H1 (cell line): Measurements from ENCODE around the gene NAA50. TPM values are rescaled to one million over a fixed set of nuclear protein-coding genes. Genes with fewer than 3 reads are reported as not detected.
A peak's percentile ranks its signal among the peaks of the same experiment; 100 is the strongest.

Experiments used
- CTCF ChIA-PET: fragments of 300-600 bp; sonication (Branson Sonifier 250); formaldehyde crosslinking; loops from one replicate; lab custom pipeline; 2021; ENCODE audit not compliant: partially characterized antibody; lab: Charles Lee
- POLR2A ChIA-PET: fragments of 300-600 bp; sonication (Branson Sonifier 250); formaldehyde crosslinking; loops from one replicate; lab custom pipeline; 2021; ENCODE audit warnings: inconsistent platforms; ENCODE audit not compliant: partially characterized antibody; lab: Charles Lee
- DNase-seq, 2 experiments: peaks; one replicate each; pipeline versions ENCODE4 v3.0.0 to v3.0.0-alpha.2; 2010 to 2022; ENCODE audit warnings: low spot score in 2 of 2, low read depth in 1 of 2, mixed read lengths in 1 of 2
- FAIRE-seq: peaks from 2 replicates; lab custom pipeline; 2011; peaks lifted over from hg19 to GRCh38; lab: Jason Lieb, UNC
- H2AFZ ChIP-seq: 2 replicates; pipeline ENCODE4 v1.8.1; 2012; ENCODE audit warnings: low read length, inconsistent platforms
- H2AK5ac ChIP-seq: 2 replicates; pipeline ENCODE4 v1.6.1; 2013; ENCODE audit warnings: low read depth, low read length
- H2BK120ac ChIP-seq: replicated peaks from 2 replicates; pipeline ENCODE3; 2013; ENCODE audit warnings: low read depth, low read length, inconsistent platforms
- H2BK12ac ChIP-seq: 2 replicates; pipeline ENCODE4 v1.6.1; 2013; ENCODE audit warnings: low read depth, low read length
- H2BK15ac ChIP-seq: 2 replicates; pipeline ENCODE4 v1.6.1; 2013; ENCODE audit warnings: low read length
- H2BK20ac ChIP-seq: 2 replicates; pipeline ENCODE4 v1.6.1; 2013; ENCODE audit warnings: low read length
- H2BK5ac ChIP-seq: 2 replicates; pipeline ENCODE4 v1.6.1; 2013; ENCODE audit warnings: low read depth, low read length
- H3K14ac ChIP-seq: 2 replicates; pipeline ENCODE4 v1.6.1; 2013; ENCODE audit warnings: inconsistent platforms; ENCODE audit not compliant: insufficient read length
- H3K18ac ChIP-seq: 2 replicates; pipeline ENCODE4 v1.6.1; 2013; ENCODE audit warnings: low read length; ENCODE audit errors: extremely low read depth
- H3K23ac ChIP-seq: 2 replicates; pipeline ENCODE4 v1.6.1; 2013; ENCODE audit warnings: inconsistent platforms; ENCODE audit not compliant: insufficient read length
- H3K23me2 ChIP-seq: 2 replicates; pipeline ENCODE4 v1.6.1; 2013; ENCODE audit warnings: low read depth, low read length
- H3K27ac ChIP-seq: 2 replicates; pipeline ENCODE4 v1.6.1; 2011; ENCODE audit warnings: low read depth, low read length, inconsistent platforms
- H3K27me3 ChIP-seq, 4 experiments: replicated peaks in 1 of 4; 1 replicate in 1 of 4; 2 replicates in 3 of 4; pipeline versions ENCODE4 v1.6.1 to v1.8.1; 2011 to 2013; ENCODE audit warnings: low read length in 3 of 4, mild to moderate bottlenecking in 3 of 4, inconsistent platforms in 2 of 4, mixed read lengths in 2 of 4, moderate library complexity in 1 of 4; ENCODE audit not compliant: control insufficient read depth in 3 of 4, insufficient read depth in 3 of 4; ENCODE audit errors: extremely low read depth in 1 of 4
- H3K36me3 ChIP-seq, 4 experiments: 2 replicates each; pipeline versions ENCODE4 v1.6.1 to v1.8.1; 2011 to 2013; ENCODE audit warnings: mild to moderate bottlenecking in 4 of 4, low read length in 3 of 4, moderate library complexity in 2 of 4, control low read depth in 1 of 4, inconsistent platforms in 1 of 4; ENCODE audit not compliant: insufficient read depth in 4 of 4, control insufficient read depth in 2 of 4
- H3K4ac ChIP-seq: replicated peaks from 2 replicates; pipeline ENCODE3; 2013; ENCODE audit warnings: low read length, low read depth, mixed read lengths, inconsistent platforms; ENCODE audit not compliant: insufficient read length
- H3K4me1 ChIP-seq, 4 experiments: replicated peaks in 1 of 4; 1 replicate in 1 of 4; 2 replicates in 3 of 4; pipeline versions ENCODE4 v1.6.1 to v1.8.1; 2011 to 2013; ENCODE audit warnings: low read length in 3 of 4, inconsistent platforms in 2 of 4, mixed read lengths in 1 of 4; ENCODE audit not compliant: insufficient read depth in 4 of 4, control insufficient read depth in 3 of 4
- H3K4me2 ChIP-seq, 2 experiments: 2 replicates each; pipeline versions ENCODE4 v1.6.1 to v1.8.1; 2011 to 2013; ENCODE audit warnings: low read depth in 2 of 2, low read length in 2 of 2, control low read depth in 1 of 2, inconsistent platforms in 1 of 2, mild to moderate bottlenecking in 1 of 2; ENCODE audit not compliant: insufficient read depth in 1 of 2
- H3K4me3 ChIP-seq, 4 experiments: fragments of 200-600, 300-600 bp in 1 of 4; sonication (generic), shearing (Covaris generic), sonication (Bioruptor Twin) in 1 of 4; 2 replicates each; pipeline versions ENCODE4 v1.5.1 to v1.8.1; 2011 to 2016; ENCODE audit warnings: low read length in 4 of 4, low read depth in 3 of 4, control low read depth in 2 of 4, inconsistent platforms in 2 of 4, mild to moderate bottlenecking in 2 of 4, mixed read lengths in 1 of 4, moderate library complexity in 1 of 4; ENCODE audit not compliant: insufficient read depth in 2 of 4; ENCODE audit errors: extremely low read depth in 1 of 4
- H3K56ac ChIP-seq: replicated peaks from 2 replicates; pipeline ENCODE3; 2013; ENCODE audit warnings: low read depth, mild to moderate bottlenecking, mixed read lengths, low read length, inconsistent platforms; ENCODE audit not compliant: insufficient read length
- H3K79me1 ChIP-seq: 2 replicates; pipeline ENCODE4 v1.6.1; 2013; ENCODE audit warnings: low read depth, low read length, control low read depth
- H3K79me2 ChIP-seq, 2 experiments: 2 replicates each; pipeline versions ENCODE4 v1.6.1 to v1.8.1; 2012 to 2013; ENCODE audit warnings: low read length in 2 of 2, mild to moderate bottlenecking in 2 of 2, inconsistent platforms in 1 of 2; ENCODE audit not compliant: insufficient read depth in 2 of 2, control insufficient read depth in 1 of 2
- H3K9ac ChIP-seq, 4 experiments: replicated peaks in 1 of 4; 1 replicate in 1 of 4; 2 replicates in 3 of 4; pipeline versions ENCODE4 v1.6.1 to v1.8.1; 2011 to 2013; ENCODE audit warnings: low read depth in 3 of 4, low read length in 3 of 4, control low read depth in 2 of 4, mild to moderate bottlenecking in 2 of 4, moderate library complexity in 2 of 4, inconsistent platforms in 1 of 4; ENCODE audit errors: extremely low read depth in 1 of 4
- H3K9me3 ChIP-seq, 2 experiments: 2 replicates each; pipeline versions ENCODE4 v1.6.1 to v1.8.1; 2012 to 2013; ENCODE audit warnings: mild to moderate bottlenecking in 2 of 2, moderate library complexity in 2 of 2, control low read depth in 1 of 2, inconsistent platforms in 1 of 2, low read depth in 1 of 2, low read length in 1 of 2, mixed read lengths in 1 of 2; ENCODE audit not compliant: insufficient read depth in 2 of 2
- H4K20me1 ChIP-seq, 2 experiments: replicated peaks in 1 of 2; 2 replicates each; pipeline versions ENCODE3 to v1.8.1; 2011 to 2013; ENCODE audit warnings: inconsistent platforms in 2 of 2, low read length in 2 of 2, mild to moderate bottlenecking in 1 of 2; ENCODE audit not compliant: insufficient read depth in 2 of 2, control insufficient read depth in 1 of 2
- H4K5ac ChIP-seq: 2 replicates; pipeline ENCODE4 v1.6.1; 2013; ENCODE audit warnings: low read length, low read depth, mixed read lengths, inconsistent platforms; ENCODE audit not compliant: insufficient read length
- H4K8ac ChIP-seq: 2 replicates; pipeline ENCODE4 v1.8.0; 2013; ENCODE audit warnings: mild to moderate bottlenecking, moderate library complexity, low read length, inconsistent platforms; ENCODE audit not compliant: insufficient read depth; ENCODE audit errors: extremely low read depth
- H4K91ac ChIP-seq: replicated peaks from 2 replicates; pipeline ENCODE3; 2013; ENCODE audit warnings: low read length, mixed read lengths, inconsistent platforms; ENCODE audit not compliant: insufficient read length
- ASH2L ChIP-seq: fragments of 200-600, 300-600 bp; sonication (generic); IDR thresholded peaks from one replicate; pipeline ENCODE4 v1.7.1; 2017; ENCODE audit warnings: low read length
- BCL11A ChIP-seq, 2 experiments: IDR thresholded peaks; one replicate each; pipeline ENCODE4 v1.6.1; 2011; ENCODE audit warnings: low read depth in 2 of 2, low read length in 2 of 2, mild to moderate bottlenecking in 2 of 2
- CHD2 ChIP-seq: IDR thresholded peaks from 2 replicates; pipeline ENCODE4 v1.6.1; 2012; ENCODE audit warnings: low read length, improper control_type of control experiment
- EGR1 ChIP-seq: IDR thresholded peaks from 2 replicates; pipeline ENCODE4 v1.6.1; 2011; ENCODE audit warnings: low read depth, low read length, borderline replicate concordance
- EZH2 ChIP-seq: fragments of 200-600 bp; sonication (generic); IDR thresholded peaks from 2 replicates; pipeline ENCODE4 v1.7.1; 2012; ENCODE audit warnings: low read depth, mild to moderate bottlenecking, moderate library complexity, low read length, inconsistent platforms; ENCODE audit not compliant: severe bottlenecking
- GTF2F1 ChIP-seq: IDR thresholded peaks from 2 replicates; pipeline ENCODE4 v1.6.1; 2012; ENCODE audit warnings: low read depth, low read length, improper control_type of control experiment, borderline replicate concordance
- NRF1 ChIP-seq: IDR thresholded peaks from 2 replicates; pipeline ENCODE4 v1.6.1; 2011; ENCODE audit warnings: mild to moderate bottlenecking, low read depth, low read length, improper control_type of control experiment
- RAD21 ChIP-seq, 2 experiments: IDR thresholded peaks in 1 of 2; conservative IDR thresholded peaks in 1 of 2; 2 replicates each; pipeline ENCODE4 v1.6.1; 2011; ENCODE audit warnings: low read depth in 2 of 2, low read length in 2 of 2, improper control_type of control experiment in 1 of 2, inconsistent platforms in 1 of 2, mild to moderate bottlenecking in 1 of 2, moderate library complexity in 1 of 2
- RBBP5 ChIP-seq: IDR thresholded peaks from 2 replicates; pipeline ENCODE4 v1.7.1; 2012; ENCODE audit warnings: low read depth, mild to moderate bottlenecking, inconsistent platforms, low read length, moderate library complexity, borderline replicate concordance
- TEAD4 ChIP-seq: IDR thresholded peaks from 2 replicates; pipeline ENCODE4 v1.6.1; 2012; ENCODE audit warnings: low read depth, low read length, inconsistent platforms, mixed read lengths
- YY1 ChIP-seq: IDR thresholded peaks from 2 replicates; pipeline ENCODE4 v1.6.1; 2011; ENCODE audit warnings: low read depth, mild to moderate bottlenecking, low read length
- WGBS, 2 experiments: shearing (Covaris generic) in 1 of 2; methylation state at CpG; one replicate each; pipeline versions ENCODE4 v1.1.6 to v1.1.7; 2013 to 2015; ENCODE audit warnings: low lambda C conversion rate in 2 of 2, mixed read lengths in 2 of 2, inconsistent platforms in 1 of 2, low coverage in 1 of 2, missing lambda C conversion rate in 1 of 2; ENCODE audit not compliant: insufficient replicate concordance in 2 of 2, insufficient coverage in 1 of 2, insufficient read length in 1 of 2; ENCODE audit errors: extremely low coverage in 1 of 2, missing lambda C conversion rate in 1 of 2; 5-methylcytosine and 5-hydroxymethylcytosine counted together
- polyA plus RNA-seq, 7 experiments: library from polyadenylated mRNA; depleted of rRNA in 3 of 7; stranded (reverse) in 5 of 7; unstranded in 2 of 7; fragments of >200 nt in 5 of 7; fragments of 200-250 nt in 2 of 7; gene quantifications; 1 replicate in 5 of 7; 2 replicates in 1 of 7; 4 replicates in 1 of 7; pipeline versions ENCODE4 v1.2.1 to v1.2.3, GENCODE V29; 2011 to 2013; ENCODE audit warnings: missing spikeins in 2 of 7, mixed read lengths in 2 of 7
- total RNA-seq: library from RNA; stranded (reverse); fragmentation: NEBNext Ultra II Directional; extraction: Animal tissue kit (Norgen Biotek cat#: 25700); gene quantifications from 2 replicates; pipeline ENCODE4 v1.2.1, GENCODE V29; 2021

Gene NAA50
- total and polyA plus RNA-seq, 2 of the 8 experiments (the other 6 are each of a cell fraction or from before 2014, with no cell fraction given), result 46.6 to 231 TPM

DNA sequence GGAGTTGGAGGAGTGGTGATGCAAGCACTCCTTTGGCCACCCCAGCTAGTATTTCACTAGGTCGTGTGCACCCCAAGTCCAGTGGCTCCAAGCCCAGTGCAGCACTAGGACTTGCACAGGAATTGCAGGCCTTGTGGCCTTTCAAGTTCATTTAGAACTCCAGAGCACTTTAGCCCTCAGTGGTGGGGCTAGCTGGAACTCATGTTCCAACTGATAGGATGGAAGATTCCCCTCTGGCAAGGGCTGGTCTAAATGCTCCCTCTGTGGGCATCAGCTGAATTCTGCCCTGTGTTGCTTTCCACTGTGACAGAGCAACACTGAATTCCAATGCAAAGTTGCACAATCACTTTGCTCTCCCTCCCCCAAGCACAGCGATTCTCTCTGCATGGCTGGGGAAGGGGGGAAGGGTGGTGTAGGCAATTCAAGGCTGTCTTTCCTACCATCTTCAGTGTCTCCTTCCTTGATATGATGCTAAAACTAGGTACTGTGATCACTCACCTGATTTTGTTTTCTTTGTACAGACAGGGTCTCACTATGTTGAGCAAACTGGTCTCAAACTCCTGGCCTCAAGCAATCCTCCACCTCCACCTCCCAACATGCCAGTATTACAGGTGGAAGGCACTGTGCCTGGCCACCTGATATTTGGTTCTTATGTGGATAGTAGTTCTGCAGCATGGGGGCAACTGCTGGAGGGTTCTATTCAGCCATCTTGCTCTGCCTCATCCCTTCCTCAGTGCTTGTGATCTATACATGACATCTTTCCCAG is 59.9 kb downstream of the NAA50 start:
- H3K4me3 ChIP-seq, result no peak overlapping the region; a peak in 2 of 8 replicates
- H3K79me1 ChIP-seq, result 0 out of 2 replicates have a peak, but pooled peaks cover 2% of the 10 kb centered on the region
- H2BK15ac ChIP-seq, result peak overlapping the region; percentile 38; the same call in 1 of the 2 replicates
- ChIA-PET CTCF (interaction anchor here (0.6 to 1.3 kb wide), 5 partner anchors 13 to 870 kb away, joined by 3 to 6 read pairs (median 3); no protein-coding TSS in a partner anchor), POLR2A (interaction anchor here (1.0 to 1.3 kb wide), 2 partner anchors 9 to 12 kb away, joined by 3 to 6 read pairs; no protein-coding TSS in a partner anchor)
- peaks cover 0 to 2% of the 10 kb centered on the region in 2 experiments for H4K20me1 ChIP-seq
- no peak overlapping the region; the same call in 1 of the 2 replicates for H2AK5ac ChIP-seq
- no peaks in the 10 kb centered on the region; a peak in 1 of 4 replicates for H3K9me3 ChIP-seq
- H3K36me3 ChIP-seq, result no peaks in the 10 kb centered on the region
- no peak overlapping the region for H3K14ac ChIP-seq
- peaks cover 0 to 15% of the 10 kb centered on the region in 2 experiments; a peak in 2 of 4 replicates for H3K79me2 ChIP-seq
- DNase-seq (no peak), FAIRE-seq (peak; percentile 90)
- peak overlapping the region; percentile 59 for H3K4ac ChIP-seq
- H4K5ac ChIP-seq, result peak overlapping the region; percentile 6
- no peak overlapping the region for H2AFZ ChIP-seq
- peaks cover 0 to 9% (median 4%) of the 10 kb centered on the region in 4 experiments; a peak in 6 of 7 replicates for H3K4me1 ChIP-seq
- H3K23me2 ChIP-seq, result peaks cover 2% of the 10 kb centered on the region
- 0 out of 2 replicates have a peak overlapping the region, but pooled peaks have one; percentile 66 for H2BK20ac ChIP-seq
- H4K91ac ChIP-seq, result peak overlapping the region; percentile 49
- peak overlapping the region; percentile 18; the same call in 1 of the 2 replicates for H4K8ac ChIP-seq
- peak overlapping the region; percentile 45; the same call in 1 of the 2 replicates for H2BK12ac ChIP-seq
- no peak overlapping the region for H3K27ac ChIP-seq
- H3K18ac ChIP-seq, result peak overlapping the region; percentile 73; the same call in 1 of the 2 replicates
- WGBS, 2 experiments, result 84% methylated on average over 2 of the region's 2 CpGs; no CpG with 5 or more reads in 1 of the 2 experiments
- no peak overlapping the region for H3K9ac ChIP-seq
- H2BK5ac ChIP-seq, result peak overlapping the region; percentile 86; the same call in 1 of the 2 replicates
- H2BK120ac ChIP-seq, result no peak overlapping the region
- peak overlapping the region; percentile 52 to 55 for H3K4me2 ChIP-seq
- no peak overlapping the region for H3K56ac ChIP-seq
- no peaks in the 10 kb centered on the region for H3K27me3 ChIP-seq
- H3K23ac ChIP-seq, result no peak overlapping the region
- no peak for TF ChIP-seq YY1
- peak; percentile 62; the same call in 1 of the 2 replicates for TF ChIP-seq TEAD4
- peak; percentile 65 for TF ChIP-seq ASH2L
- TF ChIP-seq GTF2F1, result no peak
- TF ChIP-seq EZH2, result no peak
- no peak for TF ChIP-seq NRF1
- no peak for TF ChIP-seq BCL11A (IDR thresholded peaks at IDR 0.05; ENCODE audit: low read depth in 2 of 2, low read length in 2 of 2)
- TF ChIP-seq RAD21 (IDR thresholded peaks at IDR 0.05 in 1 of 2, conservative IDR thresholded peaks at IDR 0.05 in 1 of 2; ENCODE audit: low read depth in 2 of 2, low read length in 2 of 2), result 0 out of 4 replicates have a peak, but pooled peaks of 1 of the 2 experiments have one; percentile 4
- no peak for TF ChIP-seq EGR1
- TF ChIP-seq CHD2, result peak; percentile 46; the same call in 1 of the 2 replicates
- TF ChIP-seq RBBP5, result peak; percentile 73; the same call in 1 of the 2 replicates
